ENCODE results near the gene NIPA2. TPM values are rescaled to one million over a fixed set of nuclear protein-coding genes. Genes with fewer than 3 reads are reported as not detected.

Gene NIPA2
- total RNA-seq, 1 experiment from 2014 or later: 77.9 TPM

- no CpG with 5 or more reads among the region's 10 CpGs for WGBS (ENCODE audit: extremely low coverage, insufficient read length, low lambda C conversion rate)
Observed at GRCh38 chr15:22810033-22810852, 28.2 kb upstream of the NIPA2 start.

More at GRCh38 chr15:22810033-22810852, 28.2 kb upstream of the NIPA2 start:
- Histone ChIP-seq H2BK12ac (ENCODE audit: insufficient read length, low read depth, low read length) (no peak overlapping the region), H2BK120ac (ENCODE audit: low read depth, low read length, poor library complexity, severe bottlenecking) (no peak overlapping the region), H3K79me2 (ENCODE audit: insufficient read depth, low read length) (peaks cover 6% of the 10 kb centered on the region), H3K4ac (ENCODE audit: low read depth, low read length) (no peak overlapping the region), H3K79me1 (ENCODE audit: insufficient read depth, low read depth, low read length, poor library complexity, severe bottlenecking) (peaks cover 3% of the 10 kb centered on the region), H3K18ac (ENCODE audit: insufficient read length, low read depth, low read length) (no peak overlapping the region), H3K9ac (ENCODE audit: extremely low read depth, insufficient read length, low read length) (no peak overlapping the region), H3K27ac (ENCODE audit: insufficient read length, low read depth, low read length) (no peak overlapping the region), H4K5ac (ENCODE audit: insufficient read length, low read depth, low read length) (no peak overlapping the region), H3K23ac (ENCODE audit: insufficient read length, low read depth, low read length) (no peak overlapping the region), H3K9me3 (ENCODE audit: control insufficient read depth, low read depth, low read length) (no peaks in the 10 kb centered on the region), H3K23me2 (ENCODE audit: insufficient read length, low read depth, low read length, poor library complexity, severe bottlenecking) (no peaks in the 10 kb centered on the region), H3K14ac (ENCODE audit: insufficient read depth, low read length) (no peak overlapping the region), H2BK5ac (ENCODE audit: insufficient read length, low read length) (no peak overlapping the region), H2BK20ac (ENCODE audit: low read depth, low read length, poor library complexity, severe bottlenecking) (no peak overlapping the region), H3K27me3 (ENCODE audit: insufficient read depth, low read length) (no peaks in the 10 kb centered on the region), H3K4me1 (ENCODE audit: insufficient read depth, low read length) (no peaks in the 10 kb centered on the region), H3K56ac (ENCODE audit: insufficient read length, low read depth, low read length) (no peak overlapping the region), H2AK5ac (ENCODE audit: insufficient read length, low read length) (no peak overlapping the region), H2AFZ (ENCODE audit: low read length) (no peak overlapping the region), H4K20me1 (ENCODE audit: control insufficient read depth, insufficient read depth, insufficient read length) (no peaks in the 10 kb centered on the region), H2BK15ac (ENCODE audit: low read depth, low read length) (no peak overlapping the region), H3K4me2 (ENCODE audit: insufficient read depth, insufficient read length, low read length) (no peak overlapping the region), H4K91ac (ENCODE audit: insufficient read length, low read depth, low read length) (no peak overlapping the region), H3T11ph (ENCODE audit: low read length) (no peak overlapping the region), H4K8ac (replicated peaks; ENCODE audit: insufficient read length, low read depth, low read length) (no peak overlapping the region)
- Mint-ChIP-seq H3K27me3 (ENCODE audit: low read depth) (no peaks in the 10 kb centered on the region), H3K27ac (no peak overlapping the region), H3K4me3 (no peak overlapping the region), H3K36me3 (ENCODE audit: insufficient read depth in 1 of 3, low read depth in 3 of 3) (peaks cover 0 to 10% (median 0%) of the 10 kb centered on the region in 3 experiments; a peak in 4 of 7 replicates), H3K9me3 (no peaks in the 10 kb centered on the region), H3K4me1 (peaks cover 3 to 5% of the 10 kb centered on the region in 2 experiments; a peak in 2 of 4 replicates)
- no peak for DNase-seq
- TF ChIP-seq, protein P1, sequence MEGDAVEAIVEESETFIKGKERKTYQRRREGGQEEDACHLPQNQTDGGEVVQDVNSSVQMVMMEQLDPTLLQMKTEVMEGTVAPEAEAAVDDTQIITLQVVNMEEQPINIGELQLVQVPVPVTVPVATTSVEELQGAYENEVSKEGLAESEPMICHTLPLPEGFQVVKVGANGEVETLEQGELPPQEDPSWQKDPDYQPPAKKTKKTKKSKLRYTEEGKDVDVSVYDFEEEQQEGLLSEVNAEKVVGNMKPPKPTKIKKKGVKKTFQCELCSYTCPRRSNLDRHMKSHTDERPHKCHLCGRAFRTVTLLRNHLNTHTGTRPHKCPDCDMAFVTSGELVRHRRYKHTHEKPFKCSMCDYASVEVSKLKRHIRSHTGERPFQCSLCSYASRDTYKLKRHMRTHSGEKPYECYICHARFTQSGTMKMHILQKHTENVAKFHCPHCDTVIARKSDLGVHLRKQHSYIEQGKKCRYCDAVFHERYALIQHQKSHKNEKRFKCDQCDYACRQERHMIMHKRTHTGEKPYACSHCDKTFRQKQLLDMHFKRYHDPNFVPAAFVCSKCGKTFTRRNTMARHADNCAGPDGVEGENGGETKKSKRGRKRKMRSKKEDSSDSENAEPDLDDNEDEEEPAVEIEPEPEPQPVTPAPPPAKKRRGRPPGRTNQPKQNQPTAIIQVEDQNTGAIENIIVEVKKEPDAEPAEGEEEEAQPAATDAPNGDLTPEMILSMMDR (conservative IDR thresholded peaks at IDR 0.05): no peak

All from H9 (cell line).